H7 (cell line): ENCODE measurements around the gene CEP350. TPM values are rescaled to one million over a fixed set of nuclear protein-coding genes. Genes with fewer than 3 reads are reported as not detected.
"Not testable (repeated sequence)": the region's sequence is repeated elsewhere in the genome, so short reads cannot be mapped to it uniquely, and the experiment has no call there.

Source experiments
- DNase-seq: peaks from one replicate; pipeline ENCODE4 v3.0.0; 2012
- H3K27me3 ChIP-seq: 2 replicates; pipeline ENCODE4 v1.6.0; 2011; ENCODE audit warnings: mild to moderate bottlenecking, low read length; ENCODE audit not compliant: control insufficient read depth, insufficient read depth
- H3K36me3 ChIP-seq: replicated peaks from 2 replicates; pipeline ENCODE4 v1.5.1; 2011; ENCODE audit warnings: low read length; ENCODE audit not compliant: control insufficient read depth, insufficient read depth
- H3K4me3 ChIP-seq: 2 replicates; pipeline ENCODE4 v1.5.1; 2011; ENCODE audit warnings: low read depth, mild to moderate bottlenecking, control low read depth, low read length, moderate library complexity; ENCODE audit not compliant: insufficient read depth
- total RNA-seq: library from RNA; depleted of rRNA; stranded (reverse); fragments of >200 nt; shearing (Covaris generic); gene quantifications from 2 replicates; pipeline ENCODE4 v1.2.3, GENCODE V29; 2014

The CEP350 gene
- total RNA-seq, 1 experiment from 2014 or later, result 22.2 TPM

GRCh38 chr1:179990847-179991246 is 36.2 kb downstream of the CEP350 start:
- no peaks in the 10 kb centered on the region; the same call in 1 of the 2 replicates for H3K36me3 ChIP-seq
- no peak for DNase-seq
- no peaks in the 10 kb centered on the region for H3K27me3 ChIP-seq
- no peak overlapping the region for H3K4me3 ChIP-seq

GRCh38 chr1:179995576-179995975 is 41.0 kb downstream of the CEP350 start:
- Histone ChIP-seq H3K36me3 (peaks cover 2% of the 10 kb centered on the region), H3K27me3 (no peaks in the 10 kb centered on the region), H3K4me3 (no peak overlapping the region)
- DNase-seq, result no peak

- Histone ChIP-seq H3K4me3 (no peak overlapping the region), H3K27me3 (no peaks in the 10 kb centered on the region), H3K36me3 (peaks cover 2% of the 10 kb centered on the region)
- no peak for DNase-seq
Measured at GRCh38 chr1:179996099-179996498, 41.5 kb downstream of the CEP350 start.

GRCh38 chr1:180000575-180000974 is 46.0 kb downstream of the CEP350 start:
- Histone ChIP-seq H3K4me3 (no peak overlapping the region), H3K27me3 (no peaks in the 10 kb centered on the region), H3K36me3 (peaks cover 2% of the 10 kb centered on the region)
- DNase-seq, result no peak

GRCh38 chr1:180002437-180002836 is 47.8 kb downstream of the CEP350 start:
- Histone ChIP-seq H3K4me3 (no peak overlapping the region), H3K27me3 (no peaks in the 10 kb centered on the region), H3K36me3 (no peaks in the 10 kb centered on the region; the same call in 1 of the 2 replicates)
- no peak for DNase-seq

- DNase-seq, result no peak
- no peak overlapping the region for H3K4me3 ChIP-seq
- no peaks in the 10 kb centered on the region; the same call in 1 of the 2 replicates for H3K36me3 ChIP-seq
- H3K27me3 ChIP-seq, result no peaks in the 10 kb centered on the region
Measured at GRCh38 chr1:180003026-180003695, 48.6 kb downstream of the CEP350 start.

GRCh38 chr1:180006762-180007161 is 52.2 kb downstream of the CEP350 start:
- H3K27me3 ChIP-seq, H3K36me3 ChIP-seq, H3K4me3 ChIP-seq, DNase-seq: not testable (repeated sequence)

- peaks cover 12% of the 10 kb centered on the region for H3K36me3 ChIP-seq
- no peak overlapping the region for H3K4me3 ChIP-seq
- no peaks in the 10 kb centered on the region for H3K27me3 ChIP-seq
- DNase-seq, result no peak
Measured at GRCh38 chr1:180020017-180020416, 65.4 kb downstream of the CEP350 start.

- Histone ChIP-seq H3K4me3 (no peak overlapping the region), H3K36me3 (peaks cover 5% of the 10 kb centered on the region; the same call in 1 of the 2 replicates), H3K27me3 (no peaks in the 10 kb centered on the region)
- no peak for DNase-seq
Measured at GRCh38 chr1:180026556-180026955, 71.9 kb downstream of the CEP350 start.

- H3K27me3 ChIP-seq, result no peaks in the 10 kb centered on the region
- no peak overlapping the region for H3K4me3 ChIP-seq
- no peak for DNase-seq
- peaks cover 1% of the 10 kb centered on the region; the same call in 1 of the 2 replicates for H3K36me3 ChIP-seq
Measured at GRCh38 chr1:180027949-180028445, 73.4 kb downstream of the CEP350 start.

- no peak for DNase-seq
- Histone ChIP-seq H3K36me3 (peaks cover 2% of the 10 kb centered on the region; the same call in 1 of the 2 replicates), H3K4me3 (no peak overlapping the region), H3K27me3 (no peaks in the 10 kb centered on the region)
Measured at GRCh38 chr1:180028864-180029263, 74.3 kb downstream of the CEP350 start.

GRCh38 chr1:180029524-180030135 is 75.0 kb downstream of the CEP350 start:
- Histone ChIP-seq H3K36me3 (peaks cover 1% of the 10 kb centered on the region), H3K27me3 (no peaks in the 10 kb centered on the region), H3K4me3 (no peak overlapping the region)
- DNase-seq, result no peak

GRCh38 chr1:180031664-180032063 is 77.1 kb downstream of the CEP350 start:
- Histone ChIP-seq H3K4me3 (no peak overlapping the region), H3K36me3 (peaks cover 1% of the 10 kb centered on the region), H3K27me3 (no peaks in the 10 kb centered on the region)
- no peak for DNase-seq

- no peak for DNase-seq
- Histone ChIP-seq H3K36me3 (peaks cover 1% of the 10 kb centered on the region), H3K4me3 (no peak overlapping the region), H3K27me3 (no peaks in the 10 kb centered on the region)
Measured at GRCh38 chr1:180033390-180033789, 78.8 kb downstream of the CEP350 start.

GRCh38 chr1:180040034-180040433 is 85.4 kb downstream of the CEP350 start:
- no peak for DNase-seq
- Histone ChIP-seq H3K27me3 (no peaks in the 10 kb centered on the region), H3K4me3 (no peak overlapping the region), H3K36me3 (peaks cover 9% of the 10 kb centered on the region)
